Panc1 (cell line): ENCODE data around the gene ITGA8.

ENCODE experiments used
- CTCF ChIP-seq: fragments of 450-650 bp; IDR thresholded peaks from 2 replicates; pipeline ENCODE4 v1.5.1; 2017; ENCODE audit warnings: mild to moderate bottlenecking
- REST ChIP-seq, 2 experiments: IDR thresholded peaks; 2 replicates each; pipeline ENCODE4 v1.6.1; 2011 to 2012; ENCODE audit warnings: low read depth in 2 of 2, control low read depth in 1 of 2, low read length in 1 of 2, mild to moderate bottlenecking in 1 of 2, moderate library complexity in 1 of 2; ENCODE audit not compliant: insufficient read depth in 1 of 2

GRCh38 chr10:15482156-15482555, 237.6 kb downstream of the ITGA8 start:
- no peak for TF ChIP-seq REST (IDR thresholded peaks at IDR 0.05; ENCODE audit: insufficient read depth in 1 of 2, low read depth in 2 of 2, low read length in 1 of 2)
- TF ChIP-seq CTCF, result no peak
